GM12878 (cell line): Measurements from ENCODE around the gene B3GALT6. TPM values are rescaled to one million over a fixed set of nuclear protein-coding genes. Genes with fewer than 3 reads are reported as not detected.

Experiments
- ATAC-seq: fragments of 200-7000 bp; cut with Tn5 transposase; 3 replicates; pipeline ENCODE4 v1.9.1; 2020; ENCODE audit warnings: mild to moderate bottlenecking, moderate library complexity
- BruUV-seq: library from RNA; stranded (reverse); fragments of 400-500 nt; replicated peaks from 2 replicates; lab custom pipeline; 2021; lab: Mats Ljungman, UMichigan
- CTCF ChIA-PET: fragments of 300-600 bp; sonication (Branson Sonifier 250); formaldehyde crosslinking; extraction: SDS; loops from one replicate; lab custom pipeline; 2021; ENCODE audit warnings: inconsistent platforms; lab: Yijun Ruan, JAX
- POLR2A ChIA-PET: fragments of 350-600 bp; formaldehyde crosslinking; extraction: SDS; loops from one replicate; lab custom pipeline; 2021; ENCODE audit warnings: inconsistent platforms; lab: Charles Lee
- RAD21 ChIA-PET: fragments of 300-600 bp; sonication (Branson Sonifier 250); formaldehyde crosslinking; loops from one replicate; lab custom pipeline; 2023; ENCODE audit warnings: antibody characterized with exemption; ENCODE audit not compliant: unreplicated experiment; lab: Charles Lee
- SMC1A ChIA-PET: fragments of 300-600 bp; sonication (Branson Sonifier 250); formaldehyde crosslinking; loops from one replicate; lab custom pipeline; 2023; ENCODE audit not compliant: unreplicated experiment, uncharacterized antibody; lab: Charles Lee
- DNase-seq: peaks from one replicate; pipeline ENCODE4 v3.0.0-alpha.2; 2011; ENCODE audit warnings: low read depth, low spot score
- FAIRE-seq: peaks from 3 replicates; lab custom pipeline; 2011; peaks lifted over from hg19 to GRCh38; lab: Jason Lieb, UNC
- H2AFZ ChIP-seq: 2 replicates; pipeline ENCODE4 v1.6.0; 2011; ENCODE audit warnings: low read depth, low read length, control low read depth; ENCODE audit not compliant: control insufficient read depth
- H3K27ac ChIP-seq: 2 replicates; pipeline ENCODE4 v1.5.1; 2011; ENCODE audit warnings: control low read depth; ENCODE audit not compliant: control insufficient read depth, insufficient read depth
- H3K27me3 ChIP-seq, 2 experiments: replicated peaks in 1 of 2; 2 replicates each; pipeline versions ENCODE4 v1.6.0 to v1.6.1; 2011; ENCODE audit warnings: low read length in 1 of 2; ENCODE audit not compliant: control insufficient read depth in 2 of 2, insufficient read depth in 2 of 2
- H3K36me3 ChIP-seq, 2 experiments: 2 replicates each; pipeline ENCODE4 v1.5.1; 2011; ENCODE audit warnings: low read length in 1 of 2; ENCODE audit not compliant: control insufficient read depth in 2 of 2, insufficient read depth in 2 of 2
- H3K4me1 ChIP-seq: 2 replicates; pipeline ENCODE4 v1.6.1; 2011; ENCODE audit warnings: mild to moderate bottlenecking, low read length, moderate library complexity, mixed read lengths; ENCODE audit not compliant: control insufficient read depth, insufficient read depth
- H3K4me2 ChIP-seq: 2 replicates; pipeline ENCODE4 v1.6.0; 2011; ENCODE audit warnings: control low read depth; ENCODE audit not compliant: control insufficient read depth, insufficient read depth
- H3K4me3 ChIP-seq: fragments of 200-600 bp; sonication (generic); 2 replicates; pipeline ENCODE4 v1.5.1; 2016
- H3K79me2 ChIP-seq: 2 replicates; pipeline ENCODE4 v1.6.0; 2011; ENCODE audit warnings: low read length; ENCODE audit not compliant: control insufficient read depth, insufficient read depth
- H3K9ac ChIP-seq: 2 replicates; pipeline ENCODE4 v1.8.0; 2011; ENCODE audit warnings: low read length, control low read depth, mixed read lengths; ENCODE audit not compliant: control insufficient read depth, insufficient read depth
- H3K9me3 ChIP-seq: replicated peaks from 3 replicates; pipeline ENCODE4 v1.5.1; 2011; ENCODE audit warnings: mild to moderate bottlenecking, low read length; ENCODE audit not compliant: control insufficient read depth, insufficient read depth
- H4K20me1 ChIP-seq: 2 replicates; pipeline ENCODE4 v1.6.0; 2011; ENCODE audit not compliant: control insufficient read depth, insufficient read depth
- BMI1 ChIP-seq: fragments of 450-650 bp; IDR thresholded peaks from 2 replicates; pipeline ENCODE4 v1.6.1; 2016; ENCODE audit warnings: mild to moderate bottlenecking, moderate library complexity, borderline replicate concordance
- CUX1 ChIP-seq: IDR thresholded peaks from 2 replicates; pipeline ENCODE4 v1.6.1; 2012; ENCODE audit warnings: improper control_type of control experiment, low read depth, low read length; ENCODE audit not compliant: insufficient replicate concordance
- ETV6 ChIP-seq, 2 experiments: fragments of 450-650 bp in 1 of 2; IDR thresholded peaks in 1 of 2; conservative IDR thresholded peaks in 1 of 2; 2 replicates each; pipeline ENCODE4 v1.6.1; 2014; ENCODE audit warnings: antibody characterized with exemption in 1 of 2, borderline replicate concordance in 1 of 2, low read depth in 1 of 2, mild to moderate bottlenecking in 1 of 2, moderate library complexity in 1 of 2
- FOXK2 ChIP-seq: fragments of 450-650 bp; IDR thresholded peaks from 2 replicates; pipeline ENCODE4 v1.6.1; 2017; ENCODE audit warnings: mild to moderate bottlenecking, moderate library complexity
- HDAC6 ChIP-seq: fragments of 200-600 bp; sonication (generic); IDR thresholded peaks from one replicate; pipeline ENCODE4 v1.8.0; 2017; ENCODE audit warnings: antibody characterized with exemption; ENCODE audit not compliant: unreplicated experiment
- IKZF2 ChIP-seq, 2 experiments: fragments of 450-650 bp; IDR thresholded peaks; 2 replicates each; pipeline ENCODE4 v1.6.1; 2017; ENCODE audit warnings: mild to moderate bottlenecking in 2 of 2, moderate library complexity in 2 of 2
- KAT2A ChIP-seq: conservative IDR thresholded peaks from 2 replicates; pipeline ENCODE4 v1.6.1; 2011; ENCODE audit warnings: low read depth, low read length; ENCODE audit not compliant: control insufficient read depth
- NFIC ChIP-seq: IDR thresholded peaks from 2 replicates; pipeline ENCODE4 v1.6.1; 2012; ENCODE audit warnings: low read depth, mild to moderate bottlenecking, inconsistent platforms, low read length, moderate library complexity
- NFYA ChIP-seq: IDR thresholded peaks from 2 replicates; pipeline ENCODE4 v1.6.1; 2011; ENCODE audit warnings: low read depth, mild to moderate bottlenecking, low read length, improper control_type of control experiment, borderline replicate concordance
- NR2C2 ChIP-seq: IDR thresholded peaks from 2 replicates; pipeline ENCODE4 v1.6.1; 2011; ENCODE audit warnings: borderline replicate concordance, low read depth; ENCODE audit not compliant: control insufficient read depth, insufficient read length
- POLR2AphosphoS2 ChIP-seq: IDR thresholded peaks from 2 replicates; pipeline ENCODE4 v1.6.1; 2011; ENCODE audit warnings: low read depth, mild to moderate bottlenecking, low read length, improper control_type of control experiment, moderate library complexity
- REST ChIP-seq: IDR thresholded peaks from 2 replicates; pipeline ENCODE4 v1.6.1; 2012; ENCODE audit warnings: mild to moderate bottlenecking, low read depth, low read length
- RFX5 ChIP-seq: IDR thresholded peaks from 2 replicates; pipeline ENCODE4 v1.6.1; 2011; ENCODE audit warnings: low read depth, low read length, improper control_type of control experiment
- TCF3 ChIP-seq: IDR thresholded peaks from 2 replicates; pipeline ENCODE4 v1.6.1; 2012; ENCODE audit warnings: low read depth, mild to moderate bottlenecking, low read length, borderline replicate concordance; ENCODE audit not compliant: insufficient read depth
- WGBS: methylation state at CpG from one replicate; pipeline ENCODE4 v1.1.6; 2016; ENCODE audit warnings: low lambda C conversion rate; ENCODE audit not compliant: insufficient replicate concordance, insufficient coverage; ENCODE audit errors: missing lambda C conversion rate; 5-methylcytosine and 5-hydroxymethylcytosine counted together
- in situ Hi-C: fragments of 300-500 bp; cut with MboI; formaldehyde crosslinking; loops from 9 replicates; pipeline ENCODE4 v1.14.3; 2018; ENCODE audit warnings: mixed read lengths
- intact Hi-C: fragments of 100-400 bp; cut with micrococcal nuclease; formaldehyde crosslinking; loops from one replicate; pipeline ENCODE4 v1.14.2; 2022; ENCODE audit not compliant: unreplicated experiment
- polyA plus RNA-seq, 11 experiments: library from polyadenylated mRNA; depleted of rRNA in 4 of 11; unstranded in 6 of 11; stranded (reverse) in 5 of 11; fragments of >200 nt; fragmentation: Nextera tagmentation in 4 of 11; fragmentation: Illumina TruSeq in 1 of 11; extraction: Ambion mirVana in 4 of 11; extraction: Trizol in 1 of 11; gene quantifications; 1 replicate in 1 of 11; 2 replicates in 10 of 11; pipeline versions ENCODE4 v1.2.1 to v1.2.3, GENCODE V29; 2011 to 2016; ENCODE audit warnings: inconsistent platforms in 2 of 11, missing spikeins in 2 of 11, low read depth in 1 of 11
- total RNA-seq, 4 experiments: library from RNA; depleted of rRNA in 3 of 4; stranded (reverse); fragments of >200 nt in 3 of 4; fragmentation: Illumina TruSeq in 1 of 4; extraction: Trizol in 1 of 4; gene quantifications; 2 replicates each; pipeline versions ENCODE4 v1.2.1 to v1.2.3, GENCODE V29; 2013 to 2021

Gene B3GALT6
- total and polyA plus RNA-seq, 10 of the 15 experiments (the other 5 are each of a cell fraction or from before 2014, with no cell fraction given) = 0.53 to 20.8 (median 4.5) TPM

- no peak overlapping the region for H3K9ac ChIP-seq
- 90% methylated on average over 21 of the region's 21 CpGs for WGBS
- H2AFZ ChIP-seq = no peak overlapping the region
- no peak overlapping the region for H3K4me2 ChIP-seq
- POLR2A ChIA-PET = interaction anchor here (1.1 to 1.4 kb wide), 2 partner anchors 8 to 13 kb away, joined by 3 read pairs; no protein-coding TSS in a partner anchor
- in situ Hi-C loops (no loop called here), intact Hi-C loops (no loop called here)
- no peaks in the 10 kb centered on the region for H4K20me1 ChIP-seq
- no peaks in the 10 kb centered on the region for H3K79me2 ChIP-seq
- no TSS peak for BruUV-seq
- H3K4me1 ChIP-seq = peaks cover 30% of the 10 kb centered on the region
- CTCF ChIA-PET = interaction anchor here (1.9 kb wide), 1 partner anchor 94 kb away, joined by 6 read pairs; no protein-coding TSS in a partner anchor
- DNase-seq (no peak), FAIRE-seq (no peak), ATAC-seq (no peak)
- SMC1A ChIA-PET = interaction anchor here (1.2 to 1.6 kb wide), 2 partner anchors 75 to 90 kb away, joined by 3 read pairs; no protein-coding TSS in a partner anchor
- no peak overlapping the region for H3K4me3 ChIP-seq
- RAD21 ChIA-PET = interaction anchor here (0.6 to 2.5 kb wide), 2 partner anchors 90 to 94 kb away, joined by 3 to 9 read pairs; no protein-coding TSS in a partner anchor
- no peak overlapping the region for H3K27ac ChIP-seq
- no peaks in the 10 kb centered on the region; the same call in 2 of the 3 replicates for H3K9me3 ChIP-seq
- peaks cover 4 to 25% of the 10 kb centered on the region in 2 experiments for H3K36me3 ChIP-seq
- no peaks in the 10 kb centered on the region for H3K27me3 ChIP-seq
- TF ChIP-seq NFYA (no peak), IKZF2 (IDR thresholded peaks at IDR 0.05) (no peak), ETV6 (conservative IDR thresholded peaks at IDR 0.05 in 1 of 2, IDR thresholded peaks at IDR 0.05 in 1 of 2; ENCODE audit: borderline replicate concordance in 1 of 2, low read depth in 1 of 2) (no peak), FOXK2 (no peak), KAT2A (no peak), TCF3 (no peak), POLR2AphosphoS2 (no peak), NR2C2 (no peak), HDAC6 (no peak), RFX5 (no peak), REST (no peak), BMI1 (no peak), NFIC (no peak), CUX1 (no peak)
These were observed 16.0 kb upstream of the B3GALT6 start for GRCh38 chr1:1215881-1216605.
